H1 (cell line): ENCODE results near the gene PTPN7. TPM values are rescaled to one million over a fixed set of nuclear protein-coding genes. Genes with fewer than 3 reads are reported as not detected.

Source experiments
- CTCF ChIA-PET: fragments of 300-600 bp; sonication (Branson Sonifier 250); formaldehyde crosslinking; loops from one replicate; lab custom pipeline; 2021; ENCODE audit not compliant: partially characterized antibody; lab: Charles Lee
- POLR2A ChIA-PET: fragments of 300-600 bp; sonication (Branson Sonifier 250); formaldehyde crosslinking; loops from one replicate; lab custom pipeline; 2021; ENCODE audit warnings: inconsistent platforms; ENCODE audit not compliant: partially characterized antibody; lab: Charles Lee
- DNase-seq, 2 experiments: peaks; one replicate each; pipeline versions ENCODE4 v3.0.0 to v3.0.0-alpha.2; 2010 to 2022; ENCODE audit warnings: low spot score in 2 of 2, low read depth in 1 of 2, mixed read lengths in 1 of 2
- FAIRE-seq: peaks from 2 replicates; lab custom pipeline; 2011; peaks lifted over from hg19 to GRCh38; lab: Jason Lieb, UNC
- H2AFZ ChIP-seq: 2 replicates; pipeline ENCODE4 v1.8.1; 2012; ENCODE audit warnings: low read length, inconsistent platforms
- H2AK5ac ChIP-seq: 2 replicates; pipeline ENCODE4 v1.6.1; 2013; ENCODE audit warnings: low read depth, low read length
- H2BK120ac ChIP-seq: replicated peaks from 2 replicates; pipeline ENCODE3; 2013; ENCODE audit warnings: low read depth, low read length, inconsistent platforms
- H2BK12ac ChIP-seq: 2 replicates; pipeline ENCODE4 v1.6.1; 2013; ENCODE audit warnings: low read depth, low read length
- H2BK15ac ChIP-seq: 2 replicates; pipeline ENCODE4 v1.6.1; 2013; ENCODE audit warnings: low read length
- H2BK20ac ChIP-seq: 2 replicates; pipeline ENCODE4 v1.6.1; 2013; ENCODE audit warnings: low read length
- H2BK5ac ChIP-seq: 2 replicates; pipeline ENCODE4 v1.6.1; 2013; ENCODE audit warnings: low read depth, low read length
- H3K14ac ChIP-seq: 2 replicates; pipeline ENCODE4 v1.6.1; 2013; ENCODE audit warnings: inconsistent platforms; ENCODE audit not compliant: insufficient read length
- H3K18ac ChIP-seq: 2 replicates; pipeline ENCODE4 v1.6.1; 2013; ENCODE audit warnings: low read length; ENCODE audit errors: extremely low read depth
- H3K23ac ChIP-seq: 2 replicates; pipeline ENCODE4 v1.6.1; 2013; ENCODE audit warnings: inconsistent platforms; ENCODE audit not compliant: insufficient read length
- H3K23me2 ChIP-seq: 2 replicates; pipeline ENCODE4 v1.6.1; 2013; ENCODE audit warnings: low read depth, low read length
- H3K27ac ChIP-seq: 2 replicates; pipeline ENCODE4 v1.6.1; 2011; ENCODE audit warnings: low read depth, low read length, inconsistent platforms
- H3K27me3 ChIP-seq, 4 experiments: replicated peaks in 1 of 4; 1 replicate in 1 of 4; 2 replicates in 3 of 4; pipeline versions ENCODE4 v1.6.1 to v1.8.1; 2011 to 2013; ENCODE audit warnings: low read length in 3 of 4, mild to moderate bottlenecking in 3 of 4, inconsistent platforms in 2 of 4, mixed read lengths in 2 of 4, moderate library complexity in 1 of 4; ENCODE audit not compliant: control insufficient read depth in 3 of 4, insufficient read depth in 3 of 4; ENCODE audit errors: extremely low read depth in 1 of 4
- H3K36me3 ChIP-seq, 4 experiments: 2 replicates each; pipeline versions ENCODE4 v1.6.1 to v1.8.1; 2011 to 2013; ENCODE audit warnings: mild to moderate bottlenecking in 4 of 4, low read length in 3 of 4, moderate library complexity in 2 of 4, control low read depth in 1 of 4, inconsistent platforms in 1 of 4; ENCODE audit not compliant: insufficient read depth in 4 of 4, control insufficient read depth in 2 of 4
- H3K4ac ChIP-seq: replicated peaks from 2 replicates; pipeline ENCODE3; 2013; ENCODE audit warnings: low read length, low read depth, mixed read lengths, inconsistent platforms; ENCODE audit not compliant: insufficient read length
- H3K4me1 ChIP-seq, 4 experiments: replicated peaks in 1 of 4; 1 replicate in 1 of 4; 2 replicates in 3 of 4; pipeline versions ENCODE4 v1.6.1 to v1.8.1; 2011 to 2013; ENCODE audit warnings: low read length in 3 of 4, inconsistent platforms in 2 of 4, mixed read lengths in 1 of 4; ENCODE audit not compliant: insufficient read depth in 4 of 4, control insufficient read depth in 3 of 4
- H3K4me2 ChIP-seq, 2 experiments: 2 replicates each; pipeline versions ENCODE4 v1.6.1 to v1.8.1; 2011 to 2013; ENCODE audit warnings: low read depth in 2 of 2, low read length in 2 of 2, control low read depth in 1 of 2, inconsistent platforms in 1 of 2, mild to moderate bottlenecking in 1 of 2; ENCODE audit not compliant: insufficient read depth in 1 of 2
- H3K4me3 ChIP-seq, 4 experiments: fragments of 200-600, 300-600 bp in 1 of 4; sonication (generic), shearing (Covaris generic), sonication (Bioruptor Twin) in 1 of 4; 2 replicates each; pipeline versions ENCODE4 v1.5.1 to v1.8.1; 2011 to 2016; ENCODE audit warnings: low read length in 4 of 4, low read depth in 3 of 4, control low read depth in 2 of 4, inconsistent platforms in 2 of 4, mild to moderate bottlenecking in 2 of 4, mixed read lengths in 1 of 4, moderate library complexity in 1 of 4; ENCODE audit not compliant: insufficient read depth in 2 of 4; ENCODE audit errors: extremely low read depth in 1 of 4
- H3K56ac ChIP-seq: replicated peaks from 2 replicates; pipeline ENCODE3; 2013; ENCODE audit warnings: low read depth, mild to moderate bottlenecking, mixed read lengths, low read length, inconsistent platforms; ENCODE audit not compliant: insufficient read length
- H3K79me1 ChIP-seq: 2 replicates; pipeline ENCODE4 v1.6.1; 2013; ENCODE audit warnings: low read depth, low read length, control low read depth
- H3K79me2 ChIP-seq, 2 experiments: 2 replicates each; pipeline versions ENCODE4 v1.6.1 to v1.8.1; 2012 to 2013; ENCODE audit warnings: low read length in 2 of 2, mild to moderate bottlenecking in 2 of 2, inconsistent platforms in 1 of 2; ENCODE audit not compliant: insufficient read depth in 2 of 2, control insufficient read depth in 1 of 2
- H3K9ac ChIP-seq, 4 experiments: replicated peaks in 1 of 4; 1 replicate in 1 of 4; 2 replicates in 3 of 4; pipeline versions ENCODE4 v1.6.1 to v1.8.1; 2011 to 2013; ENCODE audit warnings: low read depth in 3 of 4, low read length in 3 of 4, control low read depth in 2 of 4, mild to moderate bottlenecking in 2 of 4, moderate library complexity in 2 of 4, inconsistent platforms in 1 of 4; ENCODE audit errors: extremely low read depth in 1 of 4
- H3K9me3 ChIP-seq, 2 experiments: 2 replicates each; pipeline versions ENCODE4 v1.6.1 to v1.8.1; 2012 to 2013; ENCODE audit warnings: mild to moderate bottlenecking in 2 of 2, moderate library complexity in 2 of 2, control low read depth in 1 of 2, inconsistent platforms in 1 of 2, low read depth in 1 of 2, low read length in 1 of 2, mixed read lengths in 1 of 2; ENCODE audit not compliant: insufficient read depth in 2 of 2
- H4K20me1 ChIP-seq, 2 experiments: replicated peaks in 1 of 2; 2 replicates each; pipeline versions ENCODE3 to v1.8.1; 2011 to 2013; ENCODE audit warnings: inconsistent platforms in 2 of 2, low read length in 2 of 2, mild to moderate bottlenecking in 1 of 2; ENCODE audit not compliant: insufficient read depth in 2 of 2, control insufficient read depth in 1 of 2
- H4K5ac ChIP-seq: 2 replicates; pipeline ENCODE4 v1.6.1; 2013; ENCODE audit warnings: low read length, low read depth, mixed read lengths, inconsistent platforms; ENCODE audit not compliant: insufficient read length
- H4K8ac ChIP-seq: 2 replicates; pipeline ENCODE4 v1.8.0; 2013; ENCODE audit warnings: mild to moderate bottlenecking, moderate library complexity, low read length, inconsistent platforms; ENCODE audit not compliant: insufficient read depth; ENCODE audit errors: extremely low read depth
- H4K91ac ChIP-seq: replicated peaks from 2 replicates; pipeline ENCODE3; 2013; ENCODE audit warnings: low read length, mixed read lengths, inconsistent platforms; ENCODE audit not compliant: insufficient read length
- BCL11A ChIP-seq, 2 experiments: IDR thresholded peaks; one replicate each; pipeline ENCODE4 v1.6.1; 2011; ENCODE audit warnings: low read depth in 2 of 2, low read length in 2 of 2, mild to moderate bottlenecking in 2 of 2
- CHD1 ChIP-seq: IDR thresholded peaks from 2 replicates; pipeline ENCODE4 v1.6.1; 2012; ENCODE audit warnings: low read depth, low read length, improper control_type of control experiment
- CREB1 ChIP-seq: IDR thresholded peaks from 2 replicates; pipeline ENCODE4 v1.6.1; 2012; ENCODE audit warnings: inconsistent platforms
- FOSL1 ChIP-seq: IDR thresholded peaks from 2 replicates; pipeline ENCODE4 v1.6.1; 2011; ENCODE audit warnings: mild to moderate bottlenecking, low read depth, low read length, moderate library complexity; ENCODE audit not compliant: insufficient read depth
- GABPA ChIP-seq: IDR thresholded peaks from 2 replicates; pipeline ENCODE4 v1.6.1; 2011; ENCODE audit warnings: mild to moderate bottlenecking, low read length, moderate library complexity, borderline replicate concordance; ENCODE audit not compliant: insufficient read depth
- GTF2F1 ChIP-seq: IDR thresholded peaks from 2 replicates; pipeline ENCODE4 v1.6.1; 2012; ENCODE audit warnings: low read depth, low read length, improper control_type of control experiment, borderline replicate concordance
- KDM1A ChIP-seq: fragments of 200-600, 300-600 bp; sonication (generic); IDR thresholded peaks from 2 replicates; pipeline ENCODE4 v1.7.1; 2016; ENCODE audit warnings: mild to moderate bottlenecking, low read length, borderline replicate concordance
- MAFK ChIP-seq: IDR thresholded peaks from 2 replicates; pipeline ENCODE4 v1.6.1; 2012; ENCODE audit warnings: low read depth, mild to moderate bottlenecking, improper control_type of control experiment, low read length
- RFX5 ChIP-seq: IDR thresholded peaks from 2 replicates; pipeline ENCODE4 v1.6.1; 2011; ENCODE audit warnings: low read depth, low read length, improper control_type of control experiment, borderline replicate concordance
- SAP30 ChIP-seq: fragments of 300-600 bp; sonication (generic); IDR thresholded peaks from 2 replicates; pipeline ENCODE4 v1.7.1; 2012; ENCODE audit warnings: low read length, moderate library complexity, mild to moderate bottlenecking, inconsistent platforms; ENCODE audit not compliant: insufficient read depth, insufficient replicate concordance
- SIX5 ChIP-seq: IDR thresholded peaks from 2 replicates; pipeline ENCODE4 v1.6.1; 2011; ENCODE audit warnings: mild to moderate bottlenecking, low read depth, low read length
- SP2 ChIP-seq: IDR thresholded peaks from 2 replicates; pipeline ENCODE4 v1.6.1; 2012; ENCODE audit warnings: mild to moderate bottlenecking, low read length, inconsistent platforms
- SUZ12 ChIP-seq: fragments of 200-600 bp; sonication (generic); IDR thresholded peaks from 2 replicates; pipeline ENCODE4 v1.6.1; 2012; ENCODE audit warnings: mild to moderate bottlenecking, inconsistent platforms, low read length, moderate library complexity, mixed read lengths
- TAF1 ChIP-seq: IDR thresholded peaks from 2 replicates; pipeline ENCODE4 v1.6.1; 2011; ENCODE audit warnings: mild to moderate bottlenecking, low read depth, low read length
- TBP ChIP-seq: IDR thresholded peaks from 2 replicates; pipeline ENCODE4 v1.6.1; 2011; ENCODE audit warnings: low read depth, low read length, improper control_type of control experiment
- YY1 ChIP-seq: IDR thresholded peaks from 2 replicates; pipeline ENCODE4 v1.6.1; 2011; ENCODE audit warnings: low read depth, mild to moderate bottlenecking, low read length
- WGBS, 2 experiments: shearing (Covaris generic) in 1 of 2; methylation state at CpG; one replicate each; pipeline versions ENCODE4 v1.1.6 to v1.1.7; 2013 to 2015; ENCODE audit warnings: low lambda C conversion rate in 2 of 2, mixed read lengths in 2 of 2, inconsistent platforms in 1 of 2, low coverage in 1 of 2, missing lambda C conversion rate in 1 of 2; ENCODE audit not compliant: insufficient replicate concordance in 2 of 2, insufficient coverage in 1 of 2, insufficient read length in 1 of 2; ENCODE audit errors: extremely low coverage in 1 of 2, missing lambda C conversion rate in 1 of 2; 5-methylcytosine and 5-hydroxymethylcytosine counted together
- polyA plus RNA-seq, 7 experiments: library from polyadenylated mRNA; depleted of rRNA in 3 of 7; stranded (reverse) in 5 of 7; unstranded in 2 of 7; fragments of >200 nt in 5 of 7; fragments of 200-250 nt in 2 of 7; gene quantifications; 1 replicate in 5 of 7; 2 replicates in 1 of 7; 4 replicates in 1 of 7; pipeline versions ENCODE4 v1.2.1 to v1.2.3, GENCODE V29; 2011 to 2013; ENCODE audit warnings: missing spikeins in 2 of 7, mixed read lengths in 2 of 7
- total RNA-seq: library from RNA; stranded (reverse); fragmentation: NEBNext Ultra II Directional; extraction: Animal tissue kit (Norgen Biotek cat#: 25700); gene quantifications from 2 replicates; pipeline ENCODE4 v1.2.1, GENCODE V29; 2021

The PTPN7 gene
- total and polyA plus RNA-seq, 2 of the 8 experiments (the other 6 are each of a cell fraction or from before 2014, with no cell fraction given) = 0.20 TPM; not detected in 1

DNA sequence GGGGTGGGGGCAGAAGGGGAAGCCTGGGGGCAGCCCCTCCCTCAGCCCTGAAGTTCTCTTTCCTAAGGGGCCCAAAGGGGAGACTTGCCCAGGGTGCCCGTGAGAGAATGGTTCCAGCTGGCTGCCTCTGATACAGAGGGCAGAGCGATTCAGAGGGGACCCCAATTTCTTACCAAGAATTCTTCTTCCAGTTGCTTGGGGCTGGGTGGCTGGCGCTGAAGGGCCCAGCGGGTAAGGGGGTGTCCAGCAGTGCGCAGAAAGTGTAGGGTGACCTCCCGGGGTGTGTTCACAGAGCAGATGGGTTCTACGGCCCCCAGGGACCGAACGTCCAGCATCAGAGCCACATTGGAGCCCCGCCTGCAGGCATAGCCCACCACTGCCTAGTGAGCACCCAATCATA lies 2.5 kb downstream of the PTPN7 start:
- Histone ChIP-seq H3K4me2 (no peak overlapping the region), H3K9ac (no peak overlapping the region), H3K36me3 (no peaks in the 10 kb centered on the region), H4K91ac (no peak overlapping the region), H4K5ac (no peak overlapping the region), H2BK5ac (no peak overlapping the region), H2AK5ac (no peak overlapping the region), H3K79me2 (no peaks in the 10 kb centered on the region), H3K23me2 (no peaks in the 10 kb centered on the region), H3K9me3 (no peaks in the 10 kb centered on the region; a peak in 1 of 4 replicates), H4K20me1 (no peaks in the 10 kb centered on the region), H3K18ac (no peak overlapping the region), H2BK20ac (no peak overlapping the region), H3K27me3 (no peaks in the 10 kb centered on the region), H3K14ac (no peak overlapping the region), H3K4me3 (no peak overlapping the region)
- 91% methylated on average over 10 of the region's 10 CpGs; no CpG with 5 or more reads in 1 of the 2 experiments for whole genome bisulfite sequencing, 2 experiments
- no peak for FAIRE-seq
- TF ChIP-seq TAF1 (no peak), FOSL1 (no peak), RFX5 (no peak), SUZ12 (no peak), YY1 (no peak), CHD1 (no peak), SP2 (no peak), SIX5 (no peak), SAP30 (no peak), GABPA (no peak), CREB1 (no peak), MAFK (no peak), BCL11A (IDR thresholded peaks at IDR 0.05; ENCODE audit: low read depth in 2 of 2, low read length in 2 of 2) (no peak), TBP (no peak), KDM1A (no peak), GTF2F1 (no peak)
- TF ChIP-seq, all 59 proteins: peak for 0
- no peak overlapping the region for H2AFZ ChIP-seq
- no peak overlapping the region for H2BK120ac ChIP-seq
- no peak overlapping the region for H3K56ac ChIP-seq
- peaks cover 2 to 28% (median 11%) of the 10 kb centered on the region in 4 experiments for H3K4me1 ChIP-seq
- ChIA-PET CTCF (interaction anchor here (0.7 to 5.2 kb wide), 3 partner anchors 9 to 22 kb away, joined by 3 to 77 read pairs (median 50); partner anchors contain the start of gene ARL8A), POLR2A (no interaction called here)
- no peak overlapping the region for H3K23ac ChIP-seq
- H4K8ac ChIP-seq = no peak overlapping the region
- H2BK15ac ChIP-seq = no peak overlapping the region
- H3K79me1 ChIP-seq = no peaks in the 10 kb centered on the region
- H3K27ac ChIP-seq = no peak overlapping the region
- no peak overlapping the region for H2BK12ac ChIP-seq
- DNase-seq = no peak
- no peak overlapping the region for H3K4ac ChIP-seq
